ENCODE measurements around the gene NFKBIL1. TPM values are rescaled to one million over a fixed set of nuclear protein-coding genes. Genes with fewer than 3 reads are reported as not detected.
"Not testable (repeated sequence)": the region's sequence is repeated elsewhere in the genome, so short reads cannot be mapped to it uniquely, and the experiment has no call there.

Gene NFKBIL1
- total and polyA plus RNA-seq, 12 donors, result 5.0 to 46.2 (median 27.8) TPM

DNA sequence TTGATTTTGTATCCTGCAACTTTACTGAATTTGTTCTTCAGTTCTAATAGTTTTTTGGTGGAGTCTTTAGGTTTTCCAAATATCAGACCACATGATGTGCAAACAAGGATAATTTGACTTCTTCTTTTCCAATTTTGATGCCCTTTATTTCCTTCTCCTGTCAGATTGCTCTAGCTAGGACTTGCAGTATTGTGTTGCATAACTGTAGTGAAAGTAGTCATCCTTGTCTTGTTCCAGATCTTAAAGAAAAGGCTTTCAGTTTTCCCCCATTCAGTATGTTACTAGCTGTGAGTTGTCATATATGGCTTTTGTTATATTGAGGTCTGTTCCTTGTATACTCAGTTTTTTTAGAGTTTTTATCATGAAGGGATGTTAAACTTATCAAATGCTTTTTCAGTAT, 44.8 kb upstream of the NFKBIL1 start:
- H3K27ac ChIP-seq, result no peak overlapping the region
- no peaks in the 10 kb centered on the region for H3K36me3 ChIP-seq (replicated peaks in 1 of 2)
- TF ChIP-seq POLR2A (IDR thresholded peaks at IDR 0.05), result no peak
- TF ChIP-seq, protein P1, sequence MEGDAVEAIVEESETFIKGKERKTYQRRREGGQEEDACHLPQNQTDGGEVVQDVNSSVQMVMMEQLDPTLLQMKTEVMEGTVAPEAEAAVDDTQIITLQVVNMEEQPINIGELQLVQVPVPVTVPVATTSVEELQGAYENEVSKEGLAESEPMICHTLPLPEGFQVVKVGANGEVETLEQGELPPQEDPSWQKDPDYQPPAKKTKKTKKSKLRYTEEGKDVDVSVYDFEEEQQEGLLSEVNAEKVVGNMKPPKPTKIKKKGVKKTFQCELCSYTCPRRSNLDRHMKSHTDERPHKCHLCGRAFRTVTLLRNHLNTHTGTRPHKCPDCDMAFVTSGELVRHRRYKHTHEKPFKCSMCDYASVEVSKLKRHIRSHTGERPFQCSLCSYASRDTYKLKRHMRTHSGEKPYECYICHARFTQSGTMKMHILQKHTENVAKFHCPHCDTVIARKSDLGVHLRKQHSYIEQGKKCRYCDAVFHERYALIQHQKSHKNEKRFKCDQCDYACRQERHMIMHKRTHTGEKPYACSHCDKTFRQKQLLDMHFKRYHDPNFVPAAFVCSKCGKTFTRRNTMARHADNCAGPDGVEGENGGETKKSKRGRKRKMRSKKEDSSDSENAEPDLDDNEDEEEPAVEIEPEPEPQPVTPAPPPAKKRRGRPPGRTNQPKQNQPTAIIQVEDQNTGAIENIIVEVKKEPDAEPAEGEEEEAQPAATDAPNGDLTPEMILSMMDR (IDR thresholded peaks at IDR 0.05), result no peak
- H3K27me3 ChIP-seq, result no peaks in the 10 kb centered on the region
- H3K9me3 ChIP-seq (replicated peaks in 1 of 3), result no peaks in the 10 kb centered on the region
- H3K4me3 ChIP-seq, result no peak overlapping the region
- intact Hi-C loops (cut with DNase I), result no loop called here
- H3K4me1 ChIP-seq (replicated peaks in 1 of 2), result peaks cover 0 to 6% of the 10 kb centered on the region in 2 donors
- no peak for DNase-seq

DNA sequence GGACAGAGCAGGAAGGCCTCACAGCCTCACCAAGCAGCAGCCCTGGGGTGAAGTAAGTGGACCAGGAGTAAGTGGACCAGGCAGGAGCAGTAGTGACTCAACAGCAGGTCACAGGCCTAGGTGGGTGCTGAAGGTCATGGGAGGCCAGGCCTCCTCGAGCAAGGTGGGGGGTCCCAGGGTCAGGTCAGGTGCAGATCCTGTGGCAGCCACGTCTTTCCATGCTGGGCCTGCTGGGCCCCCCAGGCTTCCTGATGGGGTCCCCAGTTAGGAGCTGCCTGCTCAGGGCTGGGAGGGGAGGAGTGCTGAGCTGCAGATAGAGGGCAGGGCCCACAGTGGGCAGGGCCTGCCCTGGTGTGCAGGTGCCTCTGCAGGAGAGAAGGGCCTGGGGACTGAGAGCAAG, 38.4 kb upstream of the NFKBIL1 start:
- DNase-seq; H3K36me3 ChIP-seq (replicated peaks in 1 of 2); H3K4me1 ChIP-seq (replicated peaks in 1 of 2); H3K9me3 ChIP-seq (replicated peaks in 1 of 3); intact Hi-C loops (cut with DNase I); H3K4me3 ChIP-seq; H3K27ac ChIP-seq; H3K27me3 ChIP-seq: not testable (repeated sequence)
- 33 to 40% (median 38%) methylated on average over 2 of the region's 2 CpGs; no CpG with 5 or more reads in 1 of the 4 donors for WGBS, 4 donors

DNA sequence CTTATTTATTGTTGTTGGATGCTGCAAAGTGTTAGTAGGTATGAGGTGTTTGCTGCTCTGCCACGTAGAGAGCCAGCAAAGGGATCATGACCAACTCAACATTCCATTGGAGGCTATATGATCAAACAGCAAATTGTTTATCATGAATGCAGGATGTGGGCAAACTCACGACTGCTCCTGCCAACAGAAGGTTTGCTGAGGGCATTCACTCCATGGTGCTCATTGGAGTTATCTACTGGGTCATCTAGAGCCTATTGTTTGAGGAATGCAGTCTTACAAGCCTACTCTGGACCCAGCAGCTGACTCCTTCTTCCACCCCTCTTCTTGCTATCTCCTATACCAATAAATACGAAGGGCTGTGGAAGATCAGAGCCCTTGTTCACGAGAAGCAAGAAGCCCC, 37.4 kb upstream of the NFKBIL1 start:
- intact Hi-C loops (cut with DNase I), result no loop called here
- no peaks in the 10 kb centered on the region for H3K36me3 ChIP-seq (replicated peaks in 1 of 2)

DNA sequence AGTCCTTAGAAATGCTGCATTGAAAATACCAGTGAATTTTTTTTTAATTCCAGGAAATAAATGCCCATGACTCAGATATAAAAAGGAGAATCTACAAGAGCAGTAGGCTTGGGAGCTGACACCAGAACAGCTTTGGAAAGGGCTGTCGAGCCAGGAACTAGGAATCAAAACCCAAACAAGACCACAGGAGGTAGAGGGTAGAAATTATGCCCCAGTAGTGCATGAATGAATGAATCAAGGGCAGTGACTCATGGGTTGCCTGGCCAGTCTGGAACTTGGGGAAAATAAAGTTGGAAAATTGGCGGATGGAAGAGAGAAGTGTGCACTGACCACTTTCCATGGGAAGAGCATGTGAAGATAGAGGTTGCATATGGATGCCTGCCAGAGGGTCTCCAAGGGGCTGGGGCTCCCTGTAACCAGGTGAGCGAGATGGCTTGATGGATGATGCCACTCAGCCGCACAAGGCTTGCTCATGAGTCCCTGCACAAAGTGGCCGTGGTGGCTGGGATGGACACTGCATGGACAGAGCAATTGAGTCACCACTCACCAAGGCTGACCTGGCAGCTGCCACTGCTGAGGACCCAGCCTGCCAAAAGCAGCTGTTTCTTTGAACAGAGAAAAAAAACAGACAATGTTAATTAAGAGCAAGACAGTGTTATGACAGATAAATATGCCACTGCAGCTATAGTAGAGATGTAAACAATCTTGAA, 33.8 kb upstream of the NFKBIL1 start:
- Histone ChIP-seq H3K27me3 (no peaks in the 10 kb centered on the region), H3K4me3 (no peak overlapping the region), H3K4me1 (replicated peaks in 1 of 2) (no peaks in the 10 kb centered on the region), H3K36me3 (replicated peaks in 1 of 2) (no peaks in the 10 kb centered on the region), H3K27ac (no peak overlapping the region), H3K9me3 (replicated peaks in 1 of 3) (no peaks in the 10 kb centered on the region)
- peak in 3 of 7 donors; percentile 31 to 54 (median 42) for DNase-seq
- intact Hi-C loops (cut with DNase I), result no loop called here
- 49 to 72% (median 53%) methylated on average over 4 to 5 of the region's 5 CpGs for WGBS, 4 donors
- TF ChIP-seq POLR2A (IDR thresholded peaks at IDR 0.05), result no peak
- TF ChIP-seq, protein P1 (IDR thresholded peaks at IDR 0.05), result no peak

More for the DNA sequence above, 37.4 kb upstream of the NFKBIL1 start:
- Histone ChIP-seq H3K4me3 (no peak overlapping the region), H3K27me3 (no peaks in the 10 kb centered on the region), H3K9me3 (replicated peaks in 1 of 3) (no peaks in the 10 kb centered on the region), H3K27ac (no peak overlapping the region), H3K4me1 (replicated peaks in 1 of 2) (no peaks in the 10 kb centered on the region)
- TF ChIP-seq, protein P1 (IDR thresholded peaks at IDR 0.05), result no peak
- TF ChIP-seq POLR2A (IDR thresholded peaks at IDR 0.05), result no peak
- no peak for DNase-seq
- WGBS, 4 donors, result 77 to 81% (median 79%) methylated on average over 3 to 4 of the region's 4 CpGs

DNA sequence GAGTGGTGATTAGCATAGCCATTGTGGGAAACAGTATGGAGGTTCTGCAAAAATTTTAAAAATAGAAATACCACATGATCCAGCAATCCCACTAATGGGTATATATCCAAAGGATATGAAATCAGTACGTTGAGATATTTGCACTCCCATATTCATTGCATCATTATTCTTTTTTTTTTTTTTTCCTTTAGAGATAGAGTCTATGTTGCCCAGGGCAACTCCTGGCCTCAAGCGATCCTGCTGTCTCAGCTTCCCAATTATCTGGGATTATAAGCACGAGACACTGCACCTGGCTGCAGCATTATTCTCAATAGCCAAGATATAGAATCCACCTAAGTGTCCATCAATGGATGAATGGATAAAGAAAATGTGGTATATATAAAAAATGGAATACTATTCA, 25.6 kb upstream of the NFKBIL1 start:
- H3K4me3 ChIP-seq, result no peak overlapping the region
- peaks cover 0 to 4% of the 10 kb centered on the region in 2 donors for H3K4me1 ChIP-seq (replicated peaks in 1 of 2)
- intact Hi-C loops (cut with DNase I), result no loop called here
- DNase-seq, result peak in 1 of 7 donors; percentile 4
- H3K27me3 ChIP-seq, result no peaks in the 10 kb centered on the region
- TF ChIP-seq POLR2A (IDR thresholded peaks at IDR 0.05), result no peak
- TF ChIP-seq, protein P1 (IDR thresholded peaks at IDR 0.05), result no peak
- 78 to 90% (median 88%) methylated on average over 3 of the region's 3 CpGs for WGBS, 4 donors
- H3K36me3 ChIP-seq (replicated peaks in 1 of 2), result no peaks in the 10 kb centered on the region
- no peak overlapping the region for H3K27ac ChIP-seq
- H3K9me3 ChIP-seq (replicated peaks in 1 of 3), result no peaks in the 10 kb centered on the region

Measured in adrenal gland (tissue), 12 donors.